ENCODE measurements around the gene LSAMP. TPM values are rescaled to one million over a fixed set of nuclear protein-coding genes. Genes with fewer than 3 reads are reported as not detected.
"Not testable (repeated sequence)": the region's sequence is repeated elsewhere in the genome, so short reads cannot be mapped to it uniquely, and the experiment has no call there.

LSAMP gene
- total RNA-seq, 1 experiment from 2014 or later, result 0.15 TPM

DNA sequence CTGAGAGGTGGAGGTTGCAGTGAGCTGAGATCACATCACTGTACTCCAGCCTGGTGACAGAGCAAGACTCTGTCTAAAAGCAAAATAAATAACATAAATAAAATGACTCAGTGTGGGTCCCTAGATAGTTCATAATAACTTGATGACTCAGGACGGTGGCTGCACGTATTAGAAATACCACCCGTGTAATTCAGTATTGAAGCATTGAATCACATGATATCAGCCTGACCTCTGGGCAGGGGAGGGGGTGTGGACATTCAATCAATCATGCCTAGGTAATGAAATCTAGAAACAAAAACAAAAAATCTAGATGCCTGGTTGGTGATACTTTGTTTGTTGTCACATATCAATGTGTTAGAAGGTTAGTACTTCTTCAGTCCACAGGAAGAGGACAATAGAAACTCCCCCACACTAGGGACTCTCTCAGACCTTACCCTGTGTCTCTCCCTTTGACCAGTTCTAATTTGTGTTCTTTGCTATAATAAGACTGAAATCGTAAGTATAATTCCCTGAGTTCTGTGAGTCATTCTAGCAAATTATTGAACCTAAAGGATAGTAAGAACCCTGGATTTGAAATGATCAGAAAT is 644.7 kb downstream of the LSAMP start:
- ChIA-PET CTCF (interaction anchor here (1.3 kb wide), 1 partner anchor 10 kb away, joined by 3 read pairs; no protein-coding TSS in a partner anchor), POLR2A (ENCODE audit: unreplicated experiment) (interaction anchor here (0.6 kb wide), 2 partner anchors 429 to 1307 kb away, joined by 5 read pairs; no protein-coding TSS in a partner anchor)
- Histone ChIP-seq H3K9ac (ENCODE audit: low read length) (peak overlapping the region; percentile 75), H3K79me2 (ENCODE audit: low read length) (peaks cover 19% of the 10 kb centered on the region), H3K4me3 (ENCODE audit: low read length) (no peak overlapping the region), H3K27me3 (ENCODE audit: low read length) (no peaks in the 10 kb centered on the region), H4K20me1 (ENCODE audit: low read length) (no peaks in the 10 kb centered on the region), H3K9me3 (ENCODE audit: low read length) (no peaks in the 10 kb centered on the region), H3K36me3 (ENCODE audit: low read depth, low read length) (no peaks in the 10 kb centered on the region), H3F3A (ENCODE audit: low read length, unreplicated experiment) (peaks cover 7% of the 10 kb centered on the region), H3K4me1 (ENCODE audit: insufficient read depth, low read length) (peaks cover 58% of the 10 kb centered on the region), H3K9me2 (replicated peaks; ENCODE audit: low read length) (no peaks in the 10 kb centered on the region), H3K27ac (ENCODE audit: low read length) (peak overlapping the region; percentile 93), H3K4me2 (ENCODE audit: low read length) (peak overlapping the region; percentile 62), H2AFZ (ENCODE audit: low read length) (no peak overlapping the region)
- intact Hi-C loops (cut with micrococcal nuclease), result loop anchor here (1.0 kb wide), 1 partner anchor 11 kb away; no protein-coding TSS in a partner anchor
- TF ChIP-seq EZH2phosphoT487 (IDR thresholded peaks at IDR 0.05; ENCODE audit: borderline replicate concordance, low read length) (no peak), EZH2 (IDR thresholded peaks at IDR 0.05; ENCODE audit: low read length, unreplicated experiment) (no peak)
- TF ChIP-seq, protein P1, sequence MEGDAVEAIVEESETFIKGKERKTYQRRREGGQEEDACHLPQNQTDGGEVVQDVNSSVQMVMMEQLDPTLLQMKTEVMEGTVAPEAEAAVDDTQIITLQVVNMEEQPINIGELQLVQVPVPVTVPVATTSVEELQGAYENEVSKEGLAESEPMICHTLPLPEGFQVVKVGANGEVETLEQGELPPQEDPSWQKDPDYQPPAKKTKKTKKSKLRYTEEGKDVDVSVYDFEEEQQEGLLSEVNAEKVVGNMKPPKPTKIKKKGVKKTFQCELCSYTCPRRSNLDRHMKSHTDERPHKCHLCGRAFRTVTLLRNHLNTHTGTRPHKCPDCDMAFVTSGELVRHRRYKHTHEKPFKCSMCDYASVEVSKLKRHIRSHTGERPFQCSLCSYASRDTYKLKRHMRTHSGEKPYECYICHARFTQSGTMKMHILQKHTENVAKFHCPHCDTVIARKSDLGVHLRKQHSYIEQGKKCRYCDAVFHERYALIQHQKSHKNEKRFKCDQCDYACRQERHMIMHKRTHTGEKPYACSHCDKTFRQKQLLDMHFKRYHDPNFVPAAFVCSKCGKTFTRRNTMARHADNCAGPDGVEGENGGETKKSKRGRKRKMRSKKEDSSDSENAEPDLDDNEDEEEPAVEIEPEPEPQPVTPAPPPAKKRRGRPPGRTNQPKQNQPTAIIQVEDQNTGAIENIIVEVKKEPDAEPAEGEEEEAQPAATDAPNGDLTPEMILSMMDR (conservative IDR thresholded peaks at IDR 0.05; ENCODE audit: low read depth, low read length), result no peak
- peak; percentile 71 for ATAC-seq
- DNase-seq, result peak; percentile 97
- BruUV-seq (replicated peaks), result no TSS peak

DNA sequence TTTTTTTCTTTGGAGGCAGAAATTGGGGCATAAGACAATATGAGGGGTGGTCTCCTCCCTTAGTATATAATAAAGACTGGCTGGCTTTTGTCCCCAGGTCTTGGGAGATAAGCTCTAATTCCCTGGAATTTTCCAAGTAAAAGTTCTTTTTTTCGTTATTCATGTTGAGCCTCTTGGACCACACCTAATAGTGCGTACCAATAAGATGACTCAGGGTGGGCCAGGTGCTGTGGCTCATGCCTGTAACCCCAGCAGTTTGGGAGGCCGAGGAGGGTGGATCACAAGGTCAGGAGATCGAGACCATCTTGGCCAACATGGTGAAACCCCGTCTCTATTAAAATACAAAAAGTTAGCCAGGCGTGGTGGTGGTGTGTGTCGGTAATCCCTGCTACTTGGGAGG is 645.2 kb downstream of the LSAMP start:
- H2AFZ ChIP-seq (ENCODE audit: low read length); H3K9me2 ChIP-seq (replicated peaks; ENCODE audit: low read length); H3K27me3 ChIP-seq (ENCODE audit: low read length); H3K36me3 ChIP-seq (ENCODE audit: low read depth, low read length); H3K9me3 ChIP-seq (ENCODE audit: low read length); H3F3A ChIP-seq (ENCODE audit: low read length, unreplicated experiment); H4K20me1 ChIP-seq (ENCODE audit: low read length): not testable (repeated sequence)
- 0 out of 2 replicates have a peak overlapping the region, but pooled peaks have one; percentile 26 for H3K4me3 ChIP-seq (ENCODE audit: low read length)
- TSS peak; percentile 55 for BruUV-seq (replicated peaks)
- peaks cover 53% of the 10 kb centered on the region for H3K4me1 ChIP-seq (ENCODE audit: insufficient read depth, low read length)
- peak overlapping the region; percentile 75 for H3K9ac ChIP-seq (ENCODE audit: low read length)
- H3K4me2 ChIP-seq (ENCODE audit: low read length), result peak overlapping the region; percentile 62
- ATAC-seq (peak; percentile 46), DNase-seq (peak; percentile 73)
- peaks cover 19% of the 10 kb centered on the region for H3K79me2 ChIP-seq (ENCODE audit: low read length)
- CTCF ChIA-PET, result interaction anchor here (1.3 kb wide), 2 partner anchors 10 to 16 kb away, joined by 3 read pairs; no protein-coding TSS in a partner anchor
- H3K27ac ChIP-seq (ENCODE audit: low read length), result peak overlapping the region; percentile 93
- POLR2A ChIA-PET (ENCODE audit: unreplicated experiment), result interaction anchor here (0.6 kb wide), 2 partner anchors 11 to 429 kb away, joined by 3 to 5 read pairs; no protein-coding TSS in a partner anchor
- intact Hi-C loops (cut with micrococcal nuclease), result loop anchor here (1.0 kb wide), 1 partner anchor 11 kb away; no protein-coding TSS in a partner anchor

DNA sequence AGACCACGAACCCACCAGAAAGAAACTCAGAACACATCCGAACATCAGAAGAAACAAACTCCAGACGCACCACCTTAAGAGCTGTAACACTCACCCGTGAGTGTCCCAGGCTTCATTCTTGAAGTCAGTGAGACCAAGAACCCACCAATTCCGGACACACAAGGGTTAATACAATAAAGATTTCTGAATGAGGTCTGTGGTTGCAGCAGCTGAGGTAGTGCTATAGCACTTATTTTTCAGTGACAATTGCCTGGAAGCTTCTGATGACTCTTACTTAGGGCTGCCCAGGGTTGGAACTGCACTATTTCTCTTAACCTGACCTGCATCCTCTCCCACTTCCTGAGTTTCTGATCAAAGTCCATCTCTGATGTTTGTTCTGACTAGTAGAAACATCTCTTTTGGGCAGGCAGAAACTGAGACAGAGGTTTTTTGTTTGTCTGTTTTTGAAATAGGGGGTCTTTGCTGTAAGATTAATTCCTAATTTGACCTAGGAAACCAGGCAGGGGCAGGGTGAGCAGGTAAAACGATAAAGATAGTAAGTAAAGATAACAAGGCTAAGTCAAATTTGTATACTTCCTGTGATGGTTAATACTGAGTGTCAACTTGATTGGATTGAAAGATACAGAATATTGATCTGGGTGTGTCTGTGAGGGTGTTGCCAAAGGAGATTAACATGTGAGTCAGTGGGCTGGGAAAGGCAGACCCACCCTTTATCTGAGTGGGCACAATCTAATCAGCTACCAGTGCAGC is 652.9 kb downstream of the LSAMP start:
- no peaks in the 10 kb centered on the region for H3K9me2 ChIP-seq (replicated peaks; ENCODE audit: low read length)
- H2AFZ ChIP-seq (ENCODE audit: low read length), result no peak overlapping the region
- no peaks in the 10 kb centered on the region for H4K20me1 ChIP-seq (ENCODE audit: low read length)
- DNase-seq (peak; percentile 86), ATAC-seq (peak; percentile 55)
- POLR2A ChIA-PET (ENCODE audit: unreplicated experiment), result interaction anchor here (0.5 to 0.6 kb wide), 3 partner anchors 74 to 544 kb away, joined by 3 to 4 read pairs (median 3); no protein-coding TSS in a partner anchor
- peaks cover 11% of the 10 kb centered on the region for H3F3A ChIP-seq (ENCODE audit: low read length, unreplicated experiment)
- peaks cover 8% of the 10 kb centered on the region for H3K79me2 ChIP-seq (ENCODE audit: low read length)
- H3K36me3 ChIP-seq (ENCODE audit: low read depth, low read length), result no peaks in the 10 kb centered on the region
- CTCF ChIA-PET, result no interaction called here
- TF ChIP-seq, protein P1 (conservative IDR thresholded peaks at IDR 0.05; ENCODE audit: low read depth, low read length), result no peak
- no peak for TF ChIP-seq EZH2phosphoT487 (IDR thresholded peaks at IDR 0.05; ENCODE audit: borderline replicate concordance, low read length)
- TF ChIP-seq EZH2 (IDR thresholded peaks at IDR 0.05; ENCODE audit: low read length, unreplicated experiment), result no peak
- H3K9me3 ChIP-seq (ENCODE audit: low read length), result no peaks in the 10 kb centered on the region
- peak overlapping the region; percentile 67 for H3K4me2 ChIP-seq (ENCODE audit: low read length)
- H3K27me3 ChIP-seq (ENCODE audit: low read length), result no peaks in the 10 kb centered on the region
- peaks cover 54% of the 10 kb centered on the region for H3K4me1 ChIP-seq (ENCODE audit: insufficient read depth, low read length)
- peak overlapping the region; percentile 93 for H3K27ac ChIP-seq (ENCODE audit: low read length)
- intact Hi-C loops (cut with micrococcal nuclease), result no loop called here
- BruUV-seq (replicated peaks), result no TSS peak
- peak overlapping the region; percentile 76 for H3K9ac ChIP-seq (ENCODE audit: low read length)
- H3K4me3 ChIP-seq (ENCODE audit: low read length), result peak overlapping the region; percentile 10; the same call in 1 of the 2 replicates

GRCh38 chr3:115791271-115792153 is 653.8 kb downstream of the LSAMP start:
- H4K20me1 ChIP-seq (ENCODE audit: low read length); H2AFZ ChIP-seq (ENCODE audit: low read length); H3K9me2 ChIP-seq (replicated peaks; ENCODE audit: low read length); H3K9me3 ChIP-seq (ENCODE audit: low read length); H3K79me2 ChIP-seq (ENCODE audit: low read length); DNase-seq; intact Hi-C loops (cut with micrococcal nuclease); H3K27me3 ChIP-seq (ENCODE audit: low read length); H3K36me3 ChIP-seq (ENCODE audit: low read depth, low read length); ATAC-seq: not testable (repeated sequence)
- H3K9ac ChIP-seq (ENCODE audit: low read length), result peak overlapping the region; percentile 76
- peak overlapping the region; percentile 10; the same call in 1 of the 2 replicates for H3K4me3 ChIP-seq (ENCODE audit: low read length)
- peaks cover 57% of the 10 kb centered on the region for H3K4me1 ChIP-seq (ENCODE audit: insufficient read depth, low read length)
- POLR2A ChIA-PET (ENCODE audit: unreplicated experiment), result interaction anchor here (0.5 kb wide), 2 partner anchors 73 to 543 kb away, joined by 3 to 4 read pairs; no protein-coding TSS in a partner anchor
- H3K4me2 ChIP-seq (ENCODE audit: low read length), result peak overlapping the region; percentile 67
- peaks cover 11% of the 10 kb centered on the region for H3F3A ChIP-seq (ENCODE audit: low read length, unreplicated experiment)
- BruUV-seq (replicated peaks), result TSS peak; percentile 24
- CTCF ChIA-PET, result interaction anchor here (0.6 kb wide), 1 partner anchor 13 kb away, joined by 3 read pairs; no protein-coding TSS in a partner anchor
- H3K27ac ChIP-seq (ENCODE audit: low read length), result peak overlapping the region; percentile 93

Data from PC-3 (cell line).